C4-2B (cell line): ENCODE data around the gene OSBPL5.
"Not testable (repeated sequence)": the region's sequence is repeated elsewhere in the genome, so short reads cannot be mapped to it uniquely, and the experiment has no call there.

ENCODE experiments used
- CTCF ChIP-seq: fragments of 450-650 bp; conservative IDR thresholded peaks from 2 replicates; pipeline ENCODE4 v1.5.1; 2017; ENCODE audit warnings: mild to moderate bottlenecking
- ZFX ChIP-seq: fragments of 450-650 bp; IDR thresholded peaks from 2 replicates; pipeline ENCODE4 v1.6.1; 2017

GRCh38 chr11:3063876-3064275 is 101.2 kb downstream of the OSBPL5 start:
- not testable (repeated sequence) for TF ChIP-seq CTCF, ZFX
